ENCODE results near the gene L3MBTL1. TPM values are rescaled to one million over a fixed set of nuclear protein-coding genes. Genes with fewer than 3 reads are reported as not detected.
"Not testable (repeated sequence)": the region's sequence is repeated elsewhere in the genome, so short reads cannot be mapped to it uniquely, and the experiment has no call there.

L3MBTL1 gene
- total RNA-seq, 2 experiments from 2014 or later, result 7.0 to 7.3 TPM

DNA sequence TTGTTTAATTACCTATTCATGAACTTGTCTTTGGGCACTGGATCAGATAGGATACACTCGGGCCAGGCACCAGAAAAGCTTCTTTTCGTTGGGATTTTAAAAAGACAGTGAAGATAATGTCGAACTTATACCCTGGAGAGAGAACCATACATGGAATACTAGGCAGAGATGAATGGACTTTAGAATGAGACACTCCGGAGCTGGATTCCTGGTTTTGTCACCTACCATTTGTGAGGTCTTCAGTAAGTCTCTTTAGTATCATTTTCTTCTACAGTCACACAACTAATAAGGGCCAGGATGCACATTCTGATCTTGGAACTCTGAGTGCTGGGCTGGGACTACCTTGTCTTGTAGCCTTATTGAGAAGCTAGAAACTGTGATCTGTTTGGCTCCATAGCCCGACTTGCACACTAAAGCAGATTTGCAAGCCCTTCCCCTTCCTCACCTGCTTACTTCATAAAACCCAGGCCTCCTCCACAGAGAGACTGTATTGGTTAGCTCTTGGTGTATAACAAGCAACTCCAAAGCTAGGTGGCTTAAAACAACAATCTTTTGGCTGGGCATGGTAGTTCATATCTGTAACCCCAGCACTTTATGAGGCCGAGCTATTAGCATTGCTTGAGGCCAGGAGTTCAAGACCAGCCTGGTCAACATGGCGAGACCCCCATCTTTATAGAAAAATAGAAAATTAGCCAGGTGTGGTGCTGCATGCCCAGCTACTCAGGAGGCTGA is 75.8 kb downstream of the L3MBTL1 start:
- intact Hi-C loops (cut with micrococcal nuclease), result no loop called here
- DNase-seq, result no peak
- TF ChIP-seq, protein P1, sequence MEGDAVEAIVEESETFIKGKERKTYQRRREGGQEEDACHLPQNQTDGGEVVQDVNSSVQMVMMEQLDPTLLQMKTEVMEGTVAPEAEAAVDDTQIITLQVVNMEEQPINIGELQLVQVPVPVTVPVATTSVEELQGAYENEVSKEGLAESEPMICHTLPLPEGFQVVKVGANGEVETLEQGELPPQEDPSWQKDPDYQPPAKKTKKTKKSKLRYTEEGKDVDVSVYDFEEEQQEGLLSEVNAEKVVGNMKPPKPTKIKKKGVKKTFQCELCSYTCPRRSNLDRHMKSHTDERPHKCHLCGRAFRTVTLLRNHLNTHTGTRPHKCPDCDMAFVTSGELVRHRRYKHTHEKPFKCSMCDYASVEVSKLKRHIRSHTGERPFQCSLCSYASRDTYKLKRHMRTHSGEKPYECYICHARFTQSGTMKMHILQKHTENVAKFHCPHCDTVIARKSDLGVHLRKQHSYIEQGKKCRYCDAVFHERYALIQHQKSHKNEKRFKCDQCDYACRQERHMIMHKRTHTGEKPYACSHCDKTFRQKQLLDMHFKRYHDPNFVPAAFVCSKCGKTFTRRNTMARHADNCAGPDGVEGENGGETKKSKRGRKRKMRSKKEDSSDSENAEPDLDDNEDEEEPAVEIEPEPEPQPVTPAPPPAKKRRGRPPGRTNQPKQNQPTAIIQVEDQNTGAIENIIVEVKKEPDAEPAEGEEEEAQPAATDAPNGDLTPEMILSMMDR (IDR thresholded peaks at IDR 0.05), result no peak
- Mint-ChIP-seq H3K27me3 (peaks cover 2% of the 10 kb centered on the region), H3K4me1 (ENCODE audit: low read depth) (no peaks in the 10 kb centered on the region), H3K27ac (no peak overlapping the region), H3K9me3 (no peaks in the 10 kb centered on the region), H3K36me3 (ENCODE audit: low read depth) (no peaks in the 10 kb centered on the region), H3K4me3 (no peak overlapping the region)
- ChIA-PET POLR2A (no interaction called here), CTCF (interaction anchor here (1.0 to 1.1 kb wide), 2 partner anchors 12 to 45 kb away, joined by 4 read pairs; no protein-coding TSS in a partner anchor)
- no peak for ATAC-seq

DNA sequence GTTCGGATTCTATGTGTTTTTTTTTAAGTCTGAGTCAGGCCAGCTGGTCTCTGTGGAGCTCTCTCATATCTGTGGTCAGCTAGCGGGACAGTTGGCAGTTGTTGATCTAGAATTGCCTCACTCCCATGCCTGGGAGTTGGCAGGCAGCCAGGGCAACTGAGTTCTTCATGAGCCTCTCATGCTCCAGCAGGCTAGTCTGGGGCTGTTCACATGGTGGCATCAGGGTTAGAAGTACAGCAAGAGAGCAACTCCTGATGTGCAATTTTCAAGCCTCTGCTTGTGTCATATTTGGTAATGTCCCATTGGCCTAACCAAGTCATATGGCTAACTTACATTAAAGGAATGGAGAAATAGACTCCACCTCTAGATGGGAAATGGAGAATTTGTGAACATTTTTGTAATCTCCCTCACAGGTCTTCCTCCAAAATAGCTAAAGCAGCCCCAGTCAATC is 76.5 kb downstream of the L3MBTL1 start:
- ChIA-PET CTCF (interaction anchor here (1.1 to 1.2 kb wide), 2 partner anchors 13 to 46 kb away, joined by 4 read pairs; no protein-coding TSS in a partner anchor), POLR2A (no interaction called here)
- ATAC-seq (no peak), DNase-seq (no peak)
- Mint-ChIP-seq H3K9me3 (no peaks in the 10 kb centered on the region), H3K27me3 (peaks cover 2% of the 10 kb centered on the region), H3K36me3 (ENCODE audit: low read depth) (no peaks in the 10 kb centered on the region), H3K27ac (no peak overlapping the region), H3K4me3 (no peak overlapping the region), H3K4me1 (ENCODE audit: low read depth) (no peaks in the 10 kb centered on the region)
- intact Hi-C loops (cut with micrococcal nuclease), result no loop called here
- TF ChIP-seq, protein P1 (IDR thresholded peaks at IDR 0.05), result no peak

DNA sequence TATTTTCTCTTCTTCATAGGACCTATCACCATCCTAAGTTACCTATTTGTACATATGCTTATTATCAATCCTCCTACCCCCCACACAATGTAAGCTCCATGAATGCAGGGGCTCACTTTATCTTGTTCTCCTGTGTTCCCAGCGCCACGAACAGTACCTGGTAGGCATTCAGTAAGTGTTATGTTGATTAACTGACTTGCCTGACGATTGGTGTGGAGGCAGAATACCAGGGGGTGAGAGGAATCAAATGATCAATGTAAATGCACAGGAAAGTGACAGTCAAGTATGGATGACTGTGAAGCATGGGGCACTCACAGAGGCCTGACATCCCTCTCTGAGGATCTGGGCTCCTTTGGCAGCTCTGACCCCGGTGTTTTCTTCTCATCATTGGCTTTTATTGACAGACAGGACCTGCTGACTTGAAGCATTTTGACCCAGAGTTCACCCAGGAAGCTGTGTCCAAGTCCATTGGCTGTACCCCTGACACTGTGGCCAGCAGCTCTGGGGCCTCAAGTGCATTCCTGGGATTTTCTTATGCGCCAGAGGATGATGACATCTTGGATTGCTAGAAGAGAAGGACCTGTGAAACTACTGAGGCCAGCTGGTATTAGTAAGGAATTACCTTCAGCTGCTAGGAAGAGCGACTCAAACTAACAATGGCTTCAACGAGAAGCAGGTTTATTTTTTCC is 77.1 kb downstream of the L3MBTL1 start:
- H3K27ac Mint-ChIP-seq, result no peak overlapping the region
- CTCF ChIA-PET, result interaction anchor here (0.6 to 1.2 kb wide), 2 partner anchors 47 to 96 kb away, joined by 3 to 4 read pairs; no protein-coding TSS in a partner anchor
- no peaks in the 10 kb centered on the region for H3K4me1 Mint-ChIP-seq (ENCODE audit: low read depth)
- H3K4me3 Mint-ChIP-seq, result no peak overlapping the region
- intact Hi-C loops (cut with micrococcal nuclease), result no loop called here
- no peaks in the 10 kb centered on the region for H3K36me3 Mint-ChIP-seq (ENCODE audit: low read depth)
- H3K27me3 Mint-ChIP-seq, result peaks cover 2% of the 10 kb centered on the region
- TF ChIP-seq, protein P1 (IDR thresholded peaks at IDR 0.05), result no peak
- no peak for DNase-seq
- ATAC-seq, result no peak
- no peaks in the 10 kb centered on the region for H3K9me3 Mint-ChIP-seq
- POLR2A ChIA-PET, result no interaction called here

DNA sequence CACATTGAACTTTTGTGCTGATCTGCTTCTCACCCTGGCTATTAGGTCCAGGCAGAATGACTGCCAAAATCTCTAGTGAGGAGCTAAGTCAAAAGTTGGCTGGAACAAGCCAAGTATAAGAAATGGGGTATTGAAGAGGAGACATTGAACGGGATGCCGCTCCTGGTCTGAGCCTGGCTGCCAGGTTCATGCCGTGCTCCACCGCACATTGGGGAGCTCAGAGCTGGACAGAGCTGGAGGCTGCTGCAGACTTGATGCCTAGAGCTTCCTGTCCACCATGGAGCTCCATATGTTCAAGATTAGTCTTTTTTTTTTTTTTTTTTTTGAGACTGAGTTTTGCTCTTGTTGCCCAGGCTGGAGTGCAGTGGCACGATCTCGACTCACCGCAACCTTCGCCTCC is 79.1 kb downstream of the L3MBTL1 start:
- no peak for ATAC-seq
- ChIA-PET POLR2A (no interaction called here), CTCF (no interaction called here)
- no peaks in the 10 kb centered on the region for H3K36me3 Mint-ChIP-seq (ENCODE audit: low read depth)
- H3K4me1 Mint-ChIP-seq (ENCODE audit: low read depth), result peaks cover 9% of the 10 kb centered on the region
- intact Hi-C loops (cut with micrococcal nuclease), result no loop called here
- no peak overlapping the region for H3K27ac Mint-ChIP-seq
- H3K9me3 Mint-ChIP-seq, result no peaks in the 10 kb centered on the region
- TF ChIP-seq, protein P1 (IDR thresholded peaks at IDR 0.05), result no peak
- H3K4me3 Mint-ChIP-seq, result no peak overlapping the region
- no peak for DNase-seq
- peaks cover 2% of the 10 kb centered on the region for H3K27me3 Mint-ChIP-seq

DNA sequence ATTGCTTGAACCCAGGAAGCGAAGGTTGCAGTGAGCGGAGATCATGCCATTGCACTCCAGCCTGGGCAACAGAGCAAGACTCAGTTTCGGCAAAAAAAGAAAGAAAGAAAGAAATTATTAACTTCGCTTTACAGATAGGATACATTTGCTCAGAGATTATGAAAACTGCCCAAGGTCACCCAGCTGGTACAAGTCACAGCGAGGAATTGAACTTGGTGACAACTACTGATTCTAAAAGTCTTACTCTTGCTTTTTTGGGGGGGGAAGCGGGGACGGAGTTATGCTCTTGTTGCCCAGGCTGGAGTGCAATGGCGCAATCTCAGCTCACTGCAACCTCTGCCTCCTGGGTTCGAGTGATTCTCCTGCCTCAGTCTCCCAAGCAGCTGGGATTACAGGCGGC is 81.0 kb downstream of the L3MBTL1 start:
- ATAC-seq; POLR2A ChIA-PET; CTCF ChIA-PET; H3K27ac Mint-ChIP-seq; H3K27me3 Mint-ChIP-seq; DNase-seq; H3K36me3 Mint-ChIP-seq (ENCODE audit: low read depth); intact Hi-C loops (cut with micrococcal nuclease); H3K4me3 Mint-ChIP-seq; H3K9me3 Mint-ChIP-seq: not testable (repeated sequence)
- peaks cover 11% of the 10 kb centered on the region for H3K4me1 Mint-ChIP-seq (ENCODE audit: low read depth)

All from activated CD8-positive, alpha-beta T cell treated with anti-CD3 and anti-CD28 coated beads for 36 hours (primary cell).